GM18526 (cell line): Measurements from ENCODE around the gene STAP1.

Source experiments
- POLR2A ChIP-seq: IDR thresholded peaks from 3 replicates; pipeline ENCODE4 v1.6.1; 2011; ENCODE audit not compliant: insufficient read length; ENCODE audit errors: extremely low read depth

The STAP1 gene

GRCh38 chr4:67550451-67550850 is 8.1 kb upstream of the STAP1 start:
- no peak for TF ChIP-seq POLR2A

DNA sequence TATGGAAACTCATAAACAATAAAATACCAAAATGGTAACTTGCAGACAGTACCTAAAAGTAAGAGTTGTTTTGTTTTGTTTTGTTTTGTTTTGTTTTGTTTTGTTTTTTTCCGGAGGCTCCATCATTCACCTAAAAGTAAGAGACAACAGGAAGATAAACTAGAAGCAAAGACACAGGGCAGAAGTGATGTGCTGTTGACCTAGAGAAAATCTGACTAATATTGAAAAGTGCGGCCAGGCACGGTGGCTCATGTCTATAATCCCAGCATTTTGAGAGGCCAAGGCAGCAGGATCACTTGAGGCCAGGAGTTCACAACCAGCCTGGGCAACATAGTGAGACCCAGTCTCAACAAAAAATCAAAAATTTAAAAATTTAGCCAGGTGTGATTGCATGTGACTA is 7.7 kb upstream of the STAP1 start:
- TF ChIP-seq POLR2A = no peak

- TF ChIP-seq POLR2A = no peak
Measured at GRCh38 chr4:67554096-67554495, 4.4 kb upstream of the STAP1 start.

DNA sequence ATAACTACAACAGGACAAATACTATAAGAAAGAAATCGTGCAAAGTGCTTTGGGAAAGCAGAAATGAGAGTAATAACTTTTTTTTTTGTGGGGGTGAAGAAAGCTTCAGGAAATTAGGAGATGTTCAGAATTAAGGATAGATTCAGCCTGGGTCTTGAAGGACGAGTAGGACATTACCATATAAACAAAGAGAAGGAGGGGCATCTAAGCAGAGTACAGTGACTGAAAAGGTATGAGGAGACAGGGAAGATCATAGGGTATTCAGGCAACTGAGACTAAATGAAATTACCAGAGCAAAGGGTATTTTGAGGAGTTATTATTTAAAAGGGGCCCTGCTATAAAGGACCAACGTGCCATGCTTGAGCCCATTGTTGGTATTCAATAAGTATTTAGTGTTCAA is 3.1 kb upstream of the STAP1 start:
- no peak for TF ChIP-seq POLR2A

DNA sequence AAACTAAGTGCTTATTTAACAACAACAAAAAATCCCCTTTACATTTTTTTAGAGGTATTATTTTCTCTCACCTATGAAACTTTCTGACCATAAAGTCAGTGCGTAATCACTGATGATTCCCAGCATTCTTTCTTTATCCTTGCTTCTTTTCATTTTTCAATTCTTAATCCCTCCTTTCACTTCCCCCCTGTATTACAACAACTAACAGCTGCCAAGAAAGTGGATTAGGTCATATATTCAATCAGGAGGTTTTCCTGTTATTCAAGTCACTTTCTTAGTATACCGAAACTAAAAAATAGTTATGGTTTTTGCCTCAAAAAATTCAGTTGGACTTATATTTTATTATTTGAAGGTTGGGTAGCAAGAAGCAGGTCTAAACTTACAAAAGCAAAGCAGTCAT is 2.1 kb upstream of the STAP1 start:
- no peak for TF ChIP-seq POLR2A

GRCh38 chr4:67565284-67565683 is 6.8 kb downstream of the STAP1 start:
- TF ChIP-seq POLR2A = no peak

DNA sequence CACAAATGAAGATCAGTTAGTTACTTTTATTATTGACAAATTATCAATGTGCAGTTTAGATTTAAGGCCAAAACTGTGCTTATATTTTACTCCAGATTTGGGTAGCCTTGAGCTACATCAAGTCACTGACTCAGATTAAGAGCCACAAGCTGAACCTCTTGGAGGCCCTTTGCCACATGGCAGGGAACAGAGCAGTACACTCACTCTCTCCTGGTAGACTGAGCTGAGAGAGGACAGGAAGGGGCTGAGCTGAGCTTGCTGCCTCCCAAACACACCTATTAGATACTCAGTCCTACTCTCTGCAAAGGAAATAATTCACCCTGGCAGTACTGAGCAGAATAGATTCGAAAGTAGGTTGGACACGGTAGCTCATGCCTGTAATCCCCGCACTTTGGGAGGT is 7.8 kb downstream of the STAP1 start:
- TF ChIP-seq POLR2A = no peak

- no peak for TF ChIP-seq POLR2A
Measured at GRCh38 chr4:67568820-67569219, 10.3 kb downstream of the STAP1 start.

- TF ChIP-seq POLR2A = no peak
Measured at GRCh38 chr4:67570537-67570936, 12.0 kb downstream of the STAP1 start.

GRCh38 chr4:67571975-67572374 is 13.4 kb downstream of the STAP1 start:
- TF ChIP-seq POLR2A = no peak

DNA sequence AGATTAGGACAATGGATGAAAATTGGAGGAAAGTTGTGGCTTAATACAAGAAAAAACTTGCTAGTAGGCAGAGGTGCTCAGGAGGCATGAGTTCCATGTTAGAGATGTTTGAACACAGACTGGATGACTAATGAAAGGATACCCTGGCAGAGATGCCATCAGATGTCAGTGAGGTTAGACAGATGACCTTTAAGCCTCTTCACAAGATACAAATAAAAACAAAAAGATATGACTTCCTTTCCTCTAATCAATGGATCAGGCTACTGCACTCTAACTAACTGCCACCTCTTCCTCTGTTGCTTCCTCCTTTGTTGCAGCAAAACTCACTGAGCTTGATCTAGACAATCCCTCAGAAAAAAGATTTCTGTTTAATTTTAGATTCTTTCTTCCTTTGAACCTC is 14.7 kb downstream of the STAP1 start:
- no peak for TF ChIP-seq POLR2A

DNA sequence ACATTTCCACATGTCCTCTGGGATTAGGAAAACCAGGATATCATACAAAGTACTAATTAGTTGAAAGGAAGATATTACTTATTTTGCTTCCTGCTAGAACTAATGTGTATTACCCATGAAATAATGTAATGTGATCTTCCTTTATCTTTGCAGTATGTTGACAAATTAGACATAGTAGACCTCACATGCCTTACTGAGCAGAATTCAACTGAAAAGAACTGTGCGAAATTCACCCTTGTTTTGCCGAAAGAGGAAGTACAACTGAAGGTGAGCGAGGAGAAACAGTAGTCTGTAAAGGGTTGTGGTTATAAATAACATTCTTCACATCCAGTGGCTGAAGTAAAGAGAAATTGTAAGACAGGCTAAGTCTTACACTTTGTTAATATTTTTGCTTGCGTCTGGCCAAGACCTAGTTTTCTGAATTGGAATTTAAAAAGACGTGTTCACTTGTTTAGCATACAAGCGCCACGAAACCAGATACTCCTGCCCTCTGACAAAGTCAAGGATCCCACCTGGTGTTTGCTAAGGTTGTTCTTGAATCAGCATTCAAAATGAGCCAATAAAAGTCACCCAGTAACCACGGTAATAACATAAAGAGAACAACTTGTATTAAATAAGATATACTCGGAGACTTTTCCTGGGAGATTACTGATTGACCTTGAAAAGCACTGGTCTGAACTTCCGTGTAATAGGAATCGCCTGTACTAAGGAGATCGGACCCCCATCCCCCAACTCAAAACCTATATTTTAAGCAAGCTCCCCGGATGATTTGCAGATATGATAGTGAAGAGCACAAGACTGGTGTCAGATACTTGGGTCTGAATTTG is 16.9 kb downstream of the STAP1 start:
- TF ChIP-seq POLR2A = no peak

GRCh38 chr4:67576059-67576466 is 17.5 kb downstream of the STAP1 start:
- no peak for TF ChIP-seq POLR2A

DNA sequence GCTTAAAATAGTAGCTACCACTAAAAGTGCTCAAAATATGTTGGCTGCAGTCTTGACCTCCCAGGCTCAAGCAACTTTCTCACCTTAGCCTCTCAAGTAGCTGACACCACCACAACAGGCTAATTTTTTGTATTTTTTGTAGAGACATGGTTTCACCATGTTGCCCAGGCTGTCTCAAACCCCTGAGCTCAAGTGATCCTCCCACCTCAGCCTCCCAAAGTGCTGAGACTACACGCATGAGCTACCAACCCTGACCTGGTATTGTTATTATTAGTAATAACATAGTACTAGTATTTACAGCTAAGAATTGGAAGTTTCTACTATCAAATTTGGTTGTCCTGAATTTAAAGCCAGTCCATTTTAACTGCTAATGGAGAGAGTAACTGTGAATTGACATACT is 18.0 kb downstream of the STAP1 start:
- no peak for TF ChIP-seq POLR2A

- TF ChIP-seq POLR2A = no peak
Measured at GRCh38 chr4:67580577-67580976, 22.1 kb downstream of the STAP1 start.

DNA sequence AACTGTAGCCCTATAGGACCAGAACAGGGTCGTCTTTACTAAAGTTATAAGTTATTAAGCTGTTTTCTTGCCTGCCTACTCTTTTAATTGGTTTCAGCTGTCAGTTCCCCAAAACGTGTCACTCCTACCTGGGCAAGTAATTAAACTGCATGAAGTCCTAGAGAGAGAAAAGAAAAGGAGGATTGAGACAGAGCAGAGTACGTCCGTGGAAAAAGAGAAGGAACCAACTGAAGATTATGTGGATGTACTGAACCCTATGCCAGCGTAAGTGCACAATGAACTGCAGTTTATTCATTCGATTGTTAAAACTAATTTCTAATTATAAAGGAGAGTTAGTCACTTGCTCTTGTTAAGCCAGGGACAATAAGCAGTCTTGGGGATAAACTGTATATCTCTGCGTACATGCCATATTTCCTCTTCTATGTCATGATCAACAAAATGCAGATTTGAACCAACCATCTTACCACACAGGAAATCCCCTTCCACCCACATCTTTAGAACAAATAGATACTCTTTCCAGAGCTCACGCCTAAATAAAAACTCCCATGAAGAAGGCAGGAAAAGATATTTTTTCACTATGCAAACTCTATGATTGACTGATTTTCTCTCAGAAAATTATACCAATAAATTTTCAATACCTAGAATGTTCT is 22.8 kb downstream of the STAP1 start:
- TF ChIP-seq POLR2A = no peak

DNA sequence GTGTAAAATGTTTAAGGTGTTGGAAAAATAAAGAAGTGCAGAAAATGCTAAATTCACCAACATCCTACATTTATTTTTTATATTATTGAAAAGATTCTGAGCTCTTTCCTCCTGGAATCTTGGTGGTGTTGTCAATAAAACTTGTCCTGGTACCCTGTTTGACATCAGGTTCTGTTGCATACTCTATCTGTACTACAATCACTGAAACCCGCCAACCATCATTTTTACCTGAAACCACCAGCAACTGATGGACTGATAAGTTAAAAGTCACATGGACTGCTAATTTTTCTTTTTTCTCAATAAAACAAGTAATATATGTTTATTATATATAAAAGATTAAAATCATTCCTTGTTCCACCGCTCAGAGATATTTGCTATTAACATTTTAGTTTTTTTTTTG is 23.4 kb downstream of the STAP1 start:
- TF ChIP-seq POLR2A = no peak
